Fibroblast of the conjunctiva (primary cell): ENCODE data around the gene DGKA.
"Not testable (repeated sequence)": the region's sequence is repeated elsewhere in the genome, so short reads cannot be mapped to it uniquely, and the experiment has no call there.

Source experiments
- DNase-seq: peaks from one replicate; pipeline ENCODE4 v3.0.0-alpha.2; 2010; ENCODE audit warnings: low read depth

The DGKA gene

GRCh38 chr12:55930771-55931316 is at the start of gene DGKA:
DGKA (plus strand) TSS chr12:55931162; CDS start chr12:55936504, 5,342 bp downstream.
- peak; percentile 82 for DNase-seq

- DNase-seq = no peak
These were observed 45.8 kb upstream of the DGKA start for GRCh38 chr12:55885113-55885512.

GRCh38 chr12:55891310-55891709 is 39.7 kb upstream of the DGKA start:
- no peak for DNase-seq

GRCh38 chr12:55893723-55894122 is 37.2 kb upstream of the DGKA start:
- DNase-seq = no peak

- DNase-seq = no peak
These were observed 31.9 kb upstream of the DGKA start for GRCh38 chr12:55899082-55899481.

- no peak for DNase-seq
These were observed 29.0 kb upstream of the DGKA start for GRCh38 chr12:55901881-55902490.

- no peak for DNase-seq
These were observed 24.9 kb upstream of the DGKA start for GRCh38 chr12:55906056-55906455.

GRCh38 chr12:55908726-55909512 is 22.0 kb upstream of the DGKA start:
- DNase-seq = no peak

- no peak for DNase-seq
These were observed 21.5 kb upstream of the DGKA start for GRCh38 chr12:55909513-55909884.

- no peak for DNase-seq
These were observed 18.1 kb upstream of the DGKA start for GRCh38 chr12:55912908-55913307.

- no peak for DNase-seq
These were observed 15.5 kb upstream of the DGKA start for GRCh38 chr12:55915482-55915859.

GRCh38 chr12:55919032-55919431 is 11.9 kb upstream of the DGKA start:
- DNase-seq = not testable (repeated sequence)

GRCh38 chr12:55922126-55922525 is 8.8 kb upstream of the DGKA start:
- DNase-seq = no peak

- DNase-seq = not testable (repeated sequence)
These were observed 7.3 kb upstream of the DGKA start for GRCh38 chr12:55923648-55924047.

- no peak for DNase-seq
These were observed 5.6 kb upstream of the DGKA start for GRCh38 chr12:55925371-55925770.

GRCh38 chr12:55925870-55926737 is 4.9 kb upstream of the DGKA start:
- DNase-seq = no peak

GRCh38 chr12:55926738-55927587 is 4.0 kb upstream of the DGKA start:
- DNase-seq = peak; percentile 87

- peak; percentile 69 for DNase-seq
These were observed 3.1 kb upstream of the DGKA start, which contains the start of gene PYM1 for GRCh38 chr12:55927588-55928502. PYM1 (minus strand) TSS chr12:55927894; CDS start chr12:55927761, 133 bp downstream.

- DNase-seq = no peak
These were observed 1.6 kb upstream of the DGKA start for GRCh38 chr12:55929306-55929791.

GRCh38 chr12:55931317-55931779 is 386 bp downstream of the DGKA start:
- no peak for DNase-seq
